NCI-H2227 (cell line): Measurements from ENCODE around the gene TMEM184C.

Source experiments
- DNase-seq: peaks from one replicate; lab custom pipeline; 2025; ENCODE audit not compliant: unreplicated experiment; lab: John Stamatoyannopoulos, UW

Gene TMEM184C

GRCh38 chr4:147617173-147617840 lies at the start of gene TMEM184C:
TSS of gene TMEM184C (plus strand) at chr4:147617397. CDS start at chr4:147617957, 560 bp downstream.
- DNase-seq = peak; percentile 95

GRCh38 chr4:147570616-147571015 lies 46.6 kb upstream of the TMEM184C start:
- no peak for DNase-seq

GRCh38 chr4:147571036-147571770 lies 46.0 kb upstream of the TMEM184C start:
- DNase-seq = no peak

GRCh38 chr4:147576084-147576483 lies 41.1 kb upstream of the TMEM184C start:
- DNase-seq = no peak

- no peak for DNase-seq
Measured at GRCh38 chr4:147578051-147578476, 39.1 kb upstream of the TMEM184C start.

GRCh38 chr4:147578593-147578992 lies 38.6 kb upstream of the TMEM184C start:
- no peak for DNase-seq

GRCh38 chr4:147580396-147580795 lies 36.8 kb upstream of the TMEM184C start:
- DNase-seq = no peak

GRCh38 chr4:147581606-147582350 lies 35.4 kb upstream of the TMEM184C start:
- DNase-seq = no peak

GRCh38 chr4:147582386-147583060 lies 34.7 kb upstream of the TMEM184C start:
- DNase-seq = no peak

- no peak for DNase-seq
Measured at GRCh38 chr4:147583876-147584275, 33.3 kb upstream of the TMEM184C start.

GRCh38 chr4:147586032-147586431 lies 31.2 kb upstream of the TMEM184C start:
- DNase-seq = no peak

- no peak for DNase-seq
Measured at GRCh38 chr4:147586637-147587036, 30.6 kb upstream of the TMEM184C start.

GRCh38 chr4:147587041-147587440 lies 30.2 kb upstream of the TMEM184C start:
- DNase-seq = no peak

GRCh38 chr4:147589586-147589985 lies 27.6 kb upstream of the TMEM184C start:
- no peak for DNase-seq

- DNase-seq = peak; percentile 49
Measured at GRCh38 chr4:147590249-147590920, 26.8 kb upstream of the TMEM184C start.

- DNase-seq = no peak
Measured at GRCh38 chr4:147591106-147591505, 26.1 kb upstream of the TMEM184C start.

- no peak for DNase-seq
Measured at GRCh38 chr4:147594107-147594506, 23.1 kb upstream of the TMEM184C start.

- DNase-seq = no peak
Measured at GRCh38 chr4:147594578-147594977, 22.6 kb upstream of the TMEM184C start.

GRCh38 chr4:147596377-147596776 lies 20.8 kb upstream of the TMEM184C start:
- no peak for DNase-seq

GRCh38 chr4:147596981-147597380 lies 20.2 kb upstream of the TMEM184C start:
- no peak for DNase-seq

- DNase-seq = no peak
Measured at GRCh38 chr4:147597561-147597960, 19.6 kb upstream of the TMEM184C start.
